Measurements from ENCODE around the gene LARP4B.

GRCh38 chr10:761376-761775, 170.1 kb downstream of the LARP4B start:
- TF ChIP-seq CTCF (optimal IDR thresholded peaks at IDR 0.05 in 1 of 3, IDR thresholded peaks at IDR 0.05 in 1 of 3, conservative IDR thresholded peaks at IDR 0.05 in 1 of 3; ENCODE audit: extremely low read depth in 1 of 3, insufficient read depth in 2 of 3, low read length in 3 of 3) (no peak), EZH2 (IDR thresholded peaks at IDR 0.05; ENCODE audit: low read length) (no peak)
